Heart right ventricle (tissue), 16 donors: ENCODE data around the gene CLMN. TPM values are rescaled to one million over a fixed set of nuclear protein-coding genes. Genes with fewer than 3 reads are reported as not detected.

Experiments
- ATAC-seq, 8 donors: fragments of 200-7000 bp; cut with Tn5 transposase; one replicate each; pipeline ENCODE4 v1.9.1; 2020; ENCODE audit warnings: mild to moderate bottlenecking in 8 of 8, moderate library complexity in 8 of 8, moderate number of reproducible peaks in 1 of 8
- DNase-seq, 2 donors: peaks; one replicate each; pipeline ENCODE4 v3.0.0-alpha.2; 2020
- H3K27ac ChIP-seq, 10 donors: fragments of 200-600 bp; sonication (generic) in 2 of 10; one replicate each; pipeline versions ENCODE4 v1.5.0 to v1.8.0; 2020 to 2022; ENCODE audit warnings: mild to moderate bottlenecking in 3 of 10
- H3K27me3 ChIP-seq, 7 donors: fragments of 200-600 bp; one replicate each; pipeline ENCODE4 v1.8.0; 2021 to 2022; ENCODE audit warnings: mild to moderate bottlenecking in 2 of 7
- H3K36me3 ChIP-seq, 9 donors: fragments of 200-600 bp; sonication (generic) in 1 of 9; one replicate each; pipeline versions ENCODE4 v1.5.0 to v1.8.0; 2020 to 2022; ENCODE audit warnings: mild to moderate bottlenecking in 2 of 9
- H3K4me1 ChIP-seq, 9 donors: fragments of 200-600 bp; sonication (generic) in 1 of 9; one replicate each; pipeline versions ENCODE4 v1.5.0 to v1.8.0; 2020 to 2022; ENCODE audit warnings: mild to moderate bottlenecking in 4 of 9
- H3K4me3 ChIP-seq, 10 donors: fragments of 200-600 bp; sonication (generic) in 2 of 10; one replicate each; pipeline versions ENCODE4 v1.5.0 to v1.8.0; 2020 to 2022; ENCODE audit warnings: mild to moderate bottlenecking in 7 of 10, moderate library complexity in 2 of 10
- H3K9me3 ChIP-seq, 11 donors: fragments of 200-600 bp in 10 of 11; sonication (generic) in 2 of 11; one replicate each; pipeline versions ENCODE4 v1.5.0 to v1.8.0; 2013 to 2022; ENCODE audit warnings: mild to moderate bottlenecking in 2 of 11, control low read depth in 1 of 11, moderate library complexity in 1 of 11
- CTCF ChIP-seq, 9 donors: fragments of 200-600 bp; sonication (generic) in 2 of 9; IDR thresholded peaks; one replicate each; pipeline versions ENCODE4 v1.5.0 to v1.8.0; 2021 to 2022; ENCODE audit warnings: antibody characterized with exemption in 9 of 9, mild to moderate bottlenecking in 5 of 9, moderate library complexity in 1 of 9
- WGBS, 2 donors: extraction: QIAGEN DNeasy Blood & Tissue Kit; methylation state at CpG; one replicate each; pipeline ENCODE4 v1.1.7; 2013; ENCODE audit warnings: inconsistent platforms in 1 of 2; 5-methylcytosine and 5-hydroxymethylcytosine counted together
- intact Hi-C, 10 donors: fragments of 100-400 bp; cut with DNase I; formaldehyde crosslinking; loops; one replicate each; pipeline versions ENCODE4 v1.11.1 to v1.14.2; 2022
- polyA plus RNA-seq, 2 donors: library from polyadenylated mRNA; stranded (reverse); fragments of 200-250 nt; gene quantifications; one replicate each; pipeline ENCODE4 v1.2.3, GENCODE V29; 2013
- total RNA-seq, 10 donors: library from RNA; stranded (reverse); fragmentation: NEBNext Ultra II Directional in 3 of 10; extraction: Animal tissue kit (Norgen Biotek cat#: 25700) in 3 of 10; gene quantifications; one replicate each; pipeline versions ENCODE4 v1.2.1 to v1.2.4, GENCODE V29; 2021 to 2023
- donor health status: Arrhythmogenic right ventricular cardiomyopathy.
- donor health status: ischemic (EF 13 %, LVEDD 7.1; RV severe dilation, severe dysfunction).
- donor health status: healthy with polysubstance abuse.
- donor health status: DM: no; HTN: yes; CAD: no.
- donor health status: DM: no; HTN: no; CAD: no.
- donor health status: ischemic (EF 25% LVEDD 6.9; RV normal size, moderate dysfunction).
- donor health status: ischemic (EF 25% LVEDD 5.7; RV mildly dilated, moderate dysfunction).
- donor health status: healthy.
- donor health status: DM: yes; HTN: yes; CAD: no.
- donor health status: Ischemic cardiomyopathy.
- donor health status: ischemic (EF 35%, LVEDD 5.7; RV mildly dilated, moderate dysfunction).
- donor health status: nonischemic (EF 11% LVEDD 7.7; RV severe dilation, severe dysfunction).
- donor health status: DM: yes; HTN: yes; CAD: no.
- donor health status: PGD.
- donor health status: ischemic (EF 29% LVEDD 5.4; RV normal size, mild dysfunction).
- donor health status: nonischemic (EF 23%, LVEDD 6.1; RV moderate dilation, normal function).

Gene CLMN
- total and polyA plus RNA-seq, 12 donors: 2.6 to 14.5 (median 5.9) TPM

GRCh38 chr14:95269493-95269892 is 50.2 kb downstream of the CLMN start:
- Histone ChIP-seq H3K4me3 (no peak overlapping the region), H3K36me3 (no peaks in the 10 kb centered on the region), H3K27ac (no peak overlapping the region), H3K27me3 (no peaks in the 10 kb centered on the region), H3K9me3 (peaks cover 0 to 21% (median 0%) of the 10 kb centered on the region in 11 donors), H3K4me1 (peaks cover 0 to 20% (median 13%) of the 10 kb centered on the region in 9 donors)
- intact Hi-C loops: no loop called here
- TF ChIP-seq CTCF (IDR thresholded peaks at IDR 0.05): no peak
- 93% methylated on average over 2 of the region's 2 CpGs for WGBS, 2 donors
- DNase-seq: no peak
- no peak for ATAC-seq

GRCh38 chr14:95268350-95268749 is 51.4 kb downstream of the CLMN start:
- no peak overlapping the region for H3K4me3 ChIP-seq
- DNase-seq: no peak
- H3K27ac ChIP-seq: no peak overlapping the region
- H3K27me3 ChIP-seq: no peaks in the 10 kb centered on the region
- H3K9me3 ChIP-seq: peaks cover 0 to 21% (median 0%) of the 10 kb centered on the region in 11 donors
- ATAC-seq: no peak
- TF ChIP-seq CTCF (IDR thresholded peaks at IDR 0.05): no peak
- peaks cover 0 to 20% (median 13%) of the 10 kb centered on the region in 9 donors for H3K4me1 ChIP-seq
- intact Hi-C loops: no loop called here
- H3K36me3 ChIP-seq: no peaks in the 10 kb centered on the region

GRCh38 chr14:95267306-95267705 is 52.4 kb downstream of the CLMN start:
- 67 to 78% methylated on average over 4 of the region's 4 CpGs for WGBS, 2 donors
- Histone ChIP-seq H3K36me3 (no peaks in the 10 kb centered on the region), H3K27ac (no peak overlapping the region), H3K9me3 (peaks cover 0 to 21% (median 0%) of the 10 kb centered on the region in 11 donors), H3K4me1 (peaks cover 0 to 30% (median 17%) of the 10 kb centered on the region in 9 donors), H3K27me3 (no peaks in the 10 kb centered on the region), H3K4me3 (no peak overlapping the region)
- DNase-seq (no peak), ATAC-seq (no peak)
- TF ChIP-seq CTCF (IDR thresholded peaks at IDR 0.05): no peak
- intact Hi-C loops: no loop called here

- Histone ChIP-seq H3K27ac (peak overlapping the region in 6 of 10 donors; percentile 20 to 69 (median 37)), H3K4me3 (no peak overlapping the region), H3K9me3 (peaks cover 0 to 21% (median 0%) of the 10 kb centered on the region in 11 donors), H3K27me3 (no peaks in the 10 kb centered on the region), H3K36me3 (no peaks in the 10 kb centered on the region), H3K4me1 (peaks cover 5 to 49% (median 36%) of the 10 kb centered on the region in 9 donors)
- no peak for TF ChIP-seq CTCF (IDR thresholded peaks at IDR 0.05)
- intact Hi-C loops: no loop called here
- 49 to 55% methylated on average over 12 of the region's 12 CpGs for WGBS, 2 donors
- no peak for DNase-seq
- ATAC-seq: peak; percentile 10 to 78 (median 48)
Measured at GRCh38 chr14:95265106-95266094, 54.3 kb downstream of the CLMN start.
